GM20000 (cell line): ENCODE data around the gene ANKRD7.

Experiments
- DNase-seq: peaks from one replicate; pipeline ENCODE4 v3.0.0; 2012; ENCODE audit warnings: low spot score
- TF ChIP-seq, protein P1 (sequence below): IDR thresholded peaks from 2 replicates; pipeline ENCODE4 v1.5.1; 2012; ENCODE audit warnings: mild to moderate bottlenecking, control low read depth; ENCODE audit errors: extremely low read depth, missing control alignments

Gene ANKRD7

GRCh38 chr7:118264836-118265235, 40.3 kb downstream of the ANKRD7 start:
- TF ChIP-seq, protein P1, sequence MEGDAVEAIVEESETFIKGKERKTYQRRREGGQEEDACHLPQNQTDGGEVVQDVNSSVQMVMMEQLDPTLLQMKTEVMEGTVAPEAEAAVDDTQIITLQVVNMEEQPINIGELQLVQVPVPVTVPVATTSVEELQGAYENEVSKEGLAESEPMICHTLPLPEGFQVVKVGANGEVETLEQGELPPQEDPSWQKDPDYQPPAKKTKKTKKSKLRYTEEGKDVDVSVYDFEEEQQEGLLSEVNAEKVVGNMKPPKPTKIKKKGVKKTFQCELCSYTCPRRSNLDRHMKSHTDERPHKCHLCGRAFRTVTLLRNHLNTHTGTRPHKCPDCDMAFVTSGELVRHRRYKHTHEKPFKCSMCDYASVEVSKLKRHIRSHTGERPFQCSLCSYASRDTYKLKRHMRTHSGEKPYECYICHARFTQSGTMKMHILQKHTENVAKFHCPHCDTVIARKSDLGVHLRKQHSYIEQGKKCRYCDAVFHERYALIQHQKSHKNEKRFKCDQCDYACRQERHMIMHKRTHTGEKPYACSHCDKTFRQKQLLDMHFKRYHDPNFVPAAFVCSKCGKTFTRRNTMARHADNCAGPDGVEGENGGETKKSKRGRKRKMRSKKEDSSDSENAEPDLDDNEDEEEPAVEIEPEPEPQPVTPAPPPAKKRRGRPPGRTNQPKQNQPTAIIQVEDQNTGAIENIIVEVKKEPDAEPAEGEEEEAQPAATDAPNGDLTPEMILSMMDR = no peak
- DNase-seq = no peak

DNA sequence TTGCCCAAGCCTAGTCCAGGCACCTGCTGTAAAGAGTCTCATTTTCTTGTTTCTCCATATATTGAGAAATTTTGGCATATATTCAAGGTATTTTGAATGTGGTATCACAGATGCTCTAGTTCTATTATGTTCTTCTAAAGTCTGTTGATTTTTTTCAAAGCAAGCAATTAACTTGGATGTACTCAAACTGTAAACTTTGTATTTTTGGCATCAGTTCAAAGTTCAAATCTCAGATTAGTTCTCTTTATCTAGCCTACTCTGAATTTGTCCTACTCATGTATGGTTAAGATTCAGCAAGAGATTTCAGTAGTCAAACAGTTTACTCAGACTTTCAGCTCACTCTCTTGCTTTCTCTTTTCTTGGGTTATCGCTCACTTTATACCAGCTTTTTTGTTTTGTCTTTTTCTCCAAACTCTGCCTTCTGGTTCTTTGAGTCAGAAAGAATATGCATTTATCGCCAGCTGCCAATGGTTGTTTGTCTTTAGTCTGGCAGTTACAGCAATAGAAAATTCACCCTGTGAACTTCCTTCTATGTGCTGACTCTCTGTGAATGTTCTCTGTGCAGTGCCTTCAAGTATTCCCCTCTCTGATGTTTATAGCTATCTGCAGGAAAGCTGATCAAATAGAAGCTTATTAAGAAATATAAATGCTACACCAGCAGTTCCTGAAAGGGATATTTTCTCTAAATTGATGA, 56.0 kb downstream of the ANKRD7 start:
- TF ChIP-seq, protein P1 = no peak
- no peak for DNase-seq

GRCh38 chr7:118281196-118281595, 56.7 kb downstream of the ANKRD7 start:
- TF ChIP-seq, protein P1 = no peak
- no peak for DNase-seq

- TF ChIP-seq, protein P1 = no peak
- no peak for DNase-seq
These were observed 60.9 kb downstream of the ANKRD7 start for GRCh38 chr7:118285358-118285757.

GRCh38 chr7:118286131-118286530, 61.6 kb downstream of the ANKRD7 start:
- DNase-seq = peak; percentile 2
- TF ChIP-seq, protein P1 = no peak

- TF ChIP-seq, protein P1 = no peak
- peak; percentile 15 for DNase-seq
These were observed 63.6 kb downstream of the ANKRD7 start for GRCh38 chr7:118288098-118288497.

GRCh38 chr7:118289476-118289875, 65.0 kb downstream of the ANKRD7 start:
- DNase-seq = no peak
- TF ChIP-seq, protein P1 = no peak
